Body of pancreas (tissue), 4 donors: Measurements from ENCODE around the gene CABP1. TPM values are rescaled to one million over a fixed set of nuclear protein-coding genes. Genes with fewer than 3 reads are reported as not detected.

Source experiments
- ATAC-seq: fragments of 150-250 bp; one replicate; pipeline ENCODE4 v1.9.1; 2016
- DNase-seq, 4 donors: peaks; one replicate each; pipeline ENCODE4 v3.0.0-alpha.2; 2019
- H3K27ac ChIP-seq, 4 donors: fragments of 200-600 bp; sonication (generic); 1 replicate in 3 of 4; 2 replicates in 1 of 4; pipeline versions ENCODE4 v1.5.1 to v1.6.1; 2016 to 2019; ENCODE audit warnings: mild to moderate bottlenecking in 1 of 4, mixed read lengths in 1 of 4, moderate library complexity in 1 of 4
- H3K27me3 ChIP-seq, 2 donors: fragments of 200-600 bp; sonication (generic); one replicate each; pipeline ENCODE4 v1.6.0; 2016; ENCODE audit warnings: mild to moderate bottlenecking in 1 of 2
- H3K36me3 ChIP-seq, 2 donors: fragments of 200-600 bp; sonication (generic); replicated peaks in 1 of 2; 2 replicates each; pipeline ENCODE4 v1.5.1; 2016; ENCODE audit warnings: low read depth in 2 of 2; ENCODE audit not compliant: insufficient read depth in 1 of 2
- H3K4me1 ChIP-seq: fragments of 200-600 bp; sonication (generic); one replicate; pipeline ENCODE4 v1.6.0; 2016
- H3K4me3 ChIP-seq, 2 donors: fragments of 200-600 bp; sonication (generic); 1 replicate in 1 of 2; 2 replicates in 1 of 2; pipeline ENCODE4 v1.5.1; 2016 to 2019
- H3K9me3 ChIP-seq, 3 donors: fragments of 200-600 bp; sonication (generic); 1 replicate in 2 of 3; 2 replicates in 1 of 3; pipeline ENCODE4 v1.5.1; 2016
- CTCF ChIP-seq, 7 experiments: fragments of 450-650 bp in 4 of 7; fragments of 200-600 bp in 3 of 7; sonication (generic) in 3 of 7; IDR thresholded peaks; one replicate each; pipeline ENCODE4 v1.5.1; 2016 to 2019; ENCODE audit warnings: antibody characterized with exemption in 7 of 7
- POLR2A ChIP-seq, 3 donors: fragments of 450-650 bp; IDR thresholded peaks; one replicate each; pipeline ENCODE4 v1.6.1; 2016; ENCODE audit warnings: antibody characterized with exemption in 3 of 3, mild to moderate bottlenecking in 2 of 3
- WGBS, 2 donors: methylation state at CpG; one replicate each; pipeline ENCODE4 v1.1.5; 2017; 5-methylcytosine and 5-hydroxymethylcytosine counted together
- intact Hi-C: fragments of 100-400 bp; cut with DNase I; formaldehyde crosslinking; loops from one replicate; pipeline ENCODE4 v1.15.1; 2023
- total RNA-seq, 2 donors: library from RNA; depleted of rRNA; stranded (reverse); fragments of >200 nt; gene quantifications; one replicate each; pipeline ENCODE4 v1.1.0, GENCODE V29; 2016

CABP1 gene
- total RNA-seq = 1 to 10 TPM in 1 of 2 donors, under 1 TPM in 1; 0.33 to 1.0 TPM

GRCh38 chr12:120639771-120640721 is at the start of gene CABP1:
Gene CABP1 (plus strand): TSS chr12:120640626. CDS start chr12:120640686, 60 bp downstream.
- ATAC-seq (peak; percentile 64), DNase-seq (peak; percentile 35 to 72 (median 40))
- no peaks in the 10 kb centered on the region for H3K36me3 ChIP-seq
- intact Hi-C loops = no loop called here
- TF ChIP-seq POLR2A (IDR thresholded peaks at IDR 0.05) (no peak), CTCF (IDR thresholded peaks at IDR 0.05) (peak; percentile 24 to 46 (median 27))
- H3K4me3 ChIP-seq = peak within 1 kb of the TSS in 1 of 2 donors; percentile 13
- WGBS, 2 donors = 11 to 90% methylated on average over 3 to 48 of the region's 56 CpGs
- peaks cover 15% of the 10 kb centered on the region for H3K4me1 ChIP-seq
- no peaks in the 10 kb centered on the region for H3K27me3 ChIP-seq
- H3K9me3 ChIP-seq = no peaks in the 10 kb centered on the region
- no peak within 1 kb of the TSS for H3K27ac ChIP-seq

- 81 to 84% methylated on average over 6 of the region's 6 CpGs for WGBS, 2 donors
- no peak overlapping the region for H3K27ac ChIP-seq
- H3K4me1 ChIP-seq = no peaks in the 10 kb centered on the region
- H3K4me3 ChIP-seq = no peak overlapping the region
- intact Hi-C loops = no loop called here
- ATAC-seq (no peak), DNase-seq (no peak)
- H3K9me3 ChIP-seq = no peaks in the 10 kb centered on the region
- H3K36me3 ChIP-seq = no peaks in the 10 kb centered on the region
- TF ChIP-seq CTCF (IDR thresholded peaks at IDR 0.05) (no peak), POLR2A (IDR thresholded peaks at IDR 0.05) (no peak)
- no peaks in the 10 kb centered on the region for H3K27me3 ChIP-seq
These were observed 49.6 kb upstream of the CABP1 start for GRCh38 chr12:120590741-120591407.

- ATAC-seq (no peak), DNase-seq (no peak)
- intact Hi-C loops = no loop called here
These were observed 48.0 kb upstream of the CABP1 start for GRCh38 chr12:120592121-120593049.

More at GRCh38 chr12:120592121-120593049, 48.0 kb upstream of the CABP1 start:
- TF ChIP-seq POLR2A (IDR thresholded peaks at IDR 0.05) = no peak
- TF ChIP-seq CTCF (IDR thresholded peaks at IDR 0.05) = no peak
- Histone ChIP-seq H3K4me3 (no peak overlapping the region), H3K36me3 (no peaks in the 10 kb centered on the region), H3K9me3 (no peaks in the 10 kb centered on the region), H3K27me3 (no peaks in the 10 kb centered on the region), H3K27ac (no peak overlapping the region), H3K4me1 (no peaks in the 10 kb centered on the region)
- whole genome bisulfite sequencing, 2 donors = 67 to 76% methylated on average over 8 of the region's 8 CpGs
